GM12878 (cell line): ENCODE results near the gene C20orf202. TPM values are rescaled to one million over a fixed set of nuclear protein-coding genes. Genes with fewer than 3 reads are reported as not detected.

Experiments
- ATAC-seq: fragments of 200-7000 bp; cut with Tn5 transposase; 3 replicates; pipeline ENCODE4 v1.9.1; 2020; ENCODE audit warnings: mild to moderate bottlenecking, moderate library complexity
- BruUV-seq: library from RNA; stranded (reverse); fragments of 400-500 nt; replicated peaks from 2 replicates; lab custom pipeline; 2021; lab: Mats Ljungman, UMichigan
- CTCF ChIA-PET: fragments of 300-600 bp; sonication (Branson Sonifier 250); formaldehyde crosslinking; extraction: SDS; loops from one replicate; lab custom pipeline; 2021; ENCODE audit warnings: inconsistent platforms; lab: Yijun Ruan, JAX
- POLR2A ChIA-PET: fragments of 350-600 bp; formaldehyde crosslinking; extraction: SDS; loops from one replicate; lab custom pipeline; 2021; ENCODE audit warnings: inconsistent platforms; lab: Charles Lee
- RAD21 ChIA-PET: fragments of 300-600 bp; sonication (Branson Sonifier 250); formaldehyde crosslinking; loops from one replicate; lab custom pipeline; 2023; ENCODE audit warnings: antibody characterized with exemption; ENCODE audit not compliant: unreplicated experiment; lab: Charles Lee
- SMC1A ChIA-PET: fragments of 300-600 bp; sonication (Branson Sonifier 250); formaldehyde crosslinking; loops from one replicate; lab custom pipeline; 2023; ENCODE audit not compliant: unreplicated experiment, uncharacterized antibody; lab: Charles Lee
- DNase-seq: peaks from one replicate; pipeline ENCODE4 v3.0.0-alpha.2; 2011; ENCODE audit warnings: low read depth, low spot score
- FAIRE-seq: peaks from 3 replicates; lab custom pipeline; 2011; peaks lifted over from hg19 to GRCh38; lab: Jason Lieb, UNC
- H2AFZ ChIP-seq: 2 replicates; pipeline ENCODE4 v1.6.0; 2011; ENCODE audit warnings: low read depth, low read length, control low read depth; ENCODE audit not compliant: control insufficient read depth
- H3K27ac ChIP-seq: 2 replicates; pipeline ENCODE4 v1.5.1; 2011; ENCODE audit warnings: control low read depth; ENCODE audit not compliant: control insufficient read depth, insufficient read depth
- H3K27me3 ChIP-seq, 2 experiments: replicated peaks in 1 of 2; 2 replicates each; pipeline versions ENCODE4 v1.6.0 to v1.6.1; 2011; ENCODE audit warnings: low read length in 1 of 2; ENCODE audit not compliant: control insufficient read depth in 2 of 2, insufficient read depth in 2 of 2
- H3K36me3 ChIP-seq, 2 experiments: 2 replicates each; pipeline ENCODE4 v1.5.1; 2011; ENCODE audit warnings: low read length in 1 of 2; ENCODE audit not compliant: control insufficient read depth in 2 of 2, insufficient read depth in 2 of 2
- H3K4me1 ChIP-seq: 2 replicates; pipeline ENCODE4 v1.6.1; 2011; ENCODE audit warnings: mild to moderate bottlenecking, low read length, moderate library complexity, mixed read lengths; ENCODE audit not compliant: control insufficient read depth, insufficient read depth
- H3K4me2 ChIP-seq: 2 replicates; pipeline ENCODE4 v1.6.0; 2011; ENCODE audit warnings: control low read depth; ENCODE audit not compliant: control insufficient read depth, insufficient read depth
- H3K4me3 ChIP-seq: fragments of 200-600 bp; sonication (generic); 2 replicates; pipeline ENCODE4 v1.5.1; 2016
- H3K79me2 ChIP-seq: 2 replicates; pipeline ENCODE4 v1.6.0; 2011; ENCODE audit warnings: low read length; ENCODE audit not compliant: control insufficient read depth, insufficient read depth
- H3K9ac ChIP-seq: 2 replicates; pipeline ENCODE4 v1.8.0; 2011; ENCODE audit warnings: low read length, control low read depth, mixed read lengths; ENCODE audit not compliant: control insufficient read depth, insufficient read depth
- H3K9me3 ChIP-seq: replicated peaks from 3 replicates; pipeline ENCODE4 v1.5.1; 2011; ENCODE audit warnings: mild to moderate bottlenecking, low read length; ENCODE audit not compliant: control insufficient read depth, insufficient read depth
- H4K20me1 ChIP-seq: 2 replicates; pipeline ENCODE4 v1.6.0; 2011; ENCODE audit not compliant: control insufficient read depth, insufficient read depth
- EP300 ChIP-seq, 2 experiments: fragments of 150-350 bp in 1 of 2; IDR thresholded peaks; 2 replicates each; pipeline ENCODE4 v1.6.1; 2011 to 2012; ENCODE audit warnings: low read depth in 2 of 2, low read length in 2 of 2, borderline replicate concordance in 1 of 2, improper control_type of control experiment in 1 of 2, inconsistent platforms in 1 of 2; ENCODE audit not compliant: control insufficient read depth in 1 of 2
- NR2F1 ChIP-seq: fragments of 450-650 bp; conservative IDR thresholded peaks from 2 replicates; pipeline ENCODE4 v1.6.1; 2017; ENCODE audit warnings: mild to moderate bottlenecking
- ZBED1 ChIP-seq: IDR thresholded peaks from 2 replicates; pipeline ENCODE4 v1.6.1; 2016; ENCODE audit warnings: borderline replicate concordance
- WGBS: methylation state at CpG from one replicate; pipeline ENCODE4 v1.1.6; 2016; ENCODE audit warnings: low lambda C conversion rate; ENCODE audit not compliant: insufficient replicate concordance, insufficient coverage; ENCODE audit errors: missing lambda C conversion rate; 5-methylcytosine and 5-hydroxymethylcytosine counted together
- in situ Hi-C: fragments of 300-500 bp; cut with MboI; formaldehyde crosslinking; loops from 9 replicates; pipeline ENCODE4 v1.14.3; 2018; ENCODE audit warnings: mixed read lengths
- intact Hi-C: fragments of 100-400 bp; cut with micrococcal nuclease; formaldehyde crosslinking; loops from one replicate; pipeline ENCODE4 v1.14.2; 2022; ENCODE audit not compliant: unreplicated experiment
- polyA plus RNA-seq, 11 experiments: library from polyadenylated mRNA; depleted of rRNA in 4 of 11; unstranded in 6 of 11; stranded (reverse) in 5 of 11; fragments of >200 nt; fragmentation: Nextera tagmentation in 4 of 11; fragmentation: Illumina TruSeq in 1 of 11; extraction: Ambion mirVana in 4 of 11; extraction: Trizol in 1 of 11; gene quantifications; 1 replicate in 1 of 11; 2 replicates in 10 of 11; pipeline versions ENCODE4 v1.2.1 to v1.2.3, GENCODE V29; 2011 to 2016; ENCODE audit warnings: inconsistent platforms in 2 of 11, missing spikeins in 2 of 11, low read depth in 1 of 11
- total RNA-seq, 4 experiments: library from RNA; depleted of rRNA in 3 of 4; stranded (reverse); fragments of >200 nt in 3 of 4; fragmentation: Illumina TruSeq in 1 of 4; extraction: Trizol in 1 of 4; gene quantifications; 2 replicates each; pipeline versions ENCODE4 v1.2.1 to v1.2.3, GENCODE V29; 2013 to 2021
- TF ChIP-seq, protein P1 (sequence below): fragments of 450-650 bp; IDR thresholded peaks from 2 replicates; pipeline ENCODE4 v1.6.1; 2018; ENCODE audit warnings: borderline replicate concordance, mild to moderate bottlenecking; ENCODE audit not compliant: partially characterized antibody
- TF ChIP-seq, protein P2 (sequence below): IDR thresholded peaks from 2 replicates; pipeline ENCODE4 v1.6.1; 2012; ENCODE audit warnings: low read length, inconsistent platforms
- TF ChIP-seq, protein P3 (sequence below), 3 experiments: IDR thresholded peaks in 2 of 3; conservative IDR thresholded peaks in 1 of 3; 2 replicates each; pipeline ENCODE4 v1.5.1; 2011; ENCODE audit warnings: low read depth in 3 of 3, low read length in 3 of 3, mild to moderate bottlenecking in 3 of 3, control low read depth in 2 of 3, moderate library complexity in 2 of 3, inconsistent platforms in 1 of 3, mixed read lengths in 1 of 3; ENCODE audit not compliant: control insufficient read depth in 2 of 3, insufficient read depth in 1 of 3; ENCODE audit errors: extremely low read depth in 1 of 3
- TF ChIP-seq, protein P4 (sequence below): fragments of 450-650 bp; formaldehyde crosslinking; IDR thresholded peaks from 2 replicates; pipeline ENCODE4 v1.4.0; 2022; ENCODE audit warnings: mild to moderate bottlenecking, moderate library complexity

C20orf202 gene
- total and polyA plus RNA-seq, 10 of the 15 experiments (the other 5 are each of a cell fraction or from before 2014, with no cell fraction given) = 0.04 TPM; not detected in 8

DNA sequence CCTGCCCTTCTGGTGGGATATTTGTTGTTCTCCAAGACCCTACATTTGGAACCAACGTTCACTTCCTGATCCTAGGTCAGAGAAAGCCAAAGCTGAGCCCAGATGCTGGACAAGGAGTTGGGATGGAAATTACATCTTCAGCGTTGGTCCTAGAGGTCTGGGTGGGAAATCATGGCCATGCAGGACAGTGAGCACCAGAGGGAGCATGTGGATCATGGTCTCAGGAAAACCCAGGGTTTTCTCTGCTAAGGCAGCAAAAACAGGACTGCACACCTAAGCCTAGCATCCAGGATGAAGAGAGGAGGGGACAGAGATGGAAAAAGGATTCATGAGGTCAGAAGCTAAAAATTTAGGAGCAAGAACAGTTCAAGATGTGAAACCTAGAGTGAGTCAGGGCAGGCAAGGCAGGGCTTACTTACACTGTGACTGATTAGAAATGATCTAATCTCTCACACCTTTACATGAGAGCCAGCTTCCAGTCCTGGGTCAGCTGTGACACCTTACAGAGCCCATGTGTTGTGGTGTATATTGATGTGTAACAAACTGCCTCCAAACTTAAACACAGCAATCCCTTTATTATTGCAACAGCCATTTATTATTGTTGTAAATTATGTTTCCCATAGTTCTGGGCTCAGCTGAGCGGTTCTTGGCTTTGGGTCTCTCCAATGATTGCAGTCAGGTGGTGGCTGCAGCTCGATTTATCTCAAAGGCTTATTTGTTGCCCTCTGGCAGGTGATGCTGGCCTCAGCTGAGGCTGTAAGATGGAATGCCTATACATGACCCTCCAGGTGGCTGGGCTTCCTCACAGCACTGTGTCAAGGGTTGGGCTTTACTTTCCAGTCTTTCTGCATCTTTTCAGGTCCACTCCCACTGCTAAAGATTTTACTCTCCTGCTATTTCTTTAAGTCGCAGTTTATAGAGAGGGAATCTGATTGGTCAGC is 6.5 kb downstream of the C20orf202 start:
- ChIA-PET POLR2A (no interaction called here), SMC1A (interaction anchor here (0.9 kb wide), 1 partner anchor 254 kb away, joined by 3 read pairs; no protein-coding TSS in a partner anchor), CTCF (interaction anchor here (0.6 to 2.0 kb wide), 4 partner anchors 8 to 592 kb away, joined by 3 to 8 read pairs (median 4); no protein-coding TSS in a partner anchor), RAD21 (no interaction called here)
- intact Hi-C loops (no loop called here), in situ Hi-C loops (loop anchor here (5.0 kb wide), 1 partner anchor 392 kb away; no protein-coding TSS in a partner anchor)
- WGBS = 6% methylated on average over 5 of the region's 5 CpGs
- TF ChIP-seq ZBED1 (no peak), EP300 (IDR thresholded peaks at IDR 0.05; ENCODE audit: borderline replicate concordance in 1 of 2, control insufficient read depth in 1 of 2, low read depth in 2 of 2, low read length in 2 of 2) (no peak), NR2F1 (no peak)
- TF ChIP-seq, protein P1, sequence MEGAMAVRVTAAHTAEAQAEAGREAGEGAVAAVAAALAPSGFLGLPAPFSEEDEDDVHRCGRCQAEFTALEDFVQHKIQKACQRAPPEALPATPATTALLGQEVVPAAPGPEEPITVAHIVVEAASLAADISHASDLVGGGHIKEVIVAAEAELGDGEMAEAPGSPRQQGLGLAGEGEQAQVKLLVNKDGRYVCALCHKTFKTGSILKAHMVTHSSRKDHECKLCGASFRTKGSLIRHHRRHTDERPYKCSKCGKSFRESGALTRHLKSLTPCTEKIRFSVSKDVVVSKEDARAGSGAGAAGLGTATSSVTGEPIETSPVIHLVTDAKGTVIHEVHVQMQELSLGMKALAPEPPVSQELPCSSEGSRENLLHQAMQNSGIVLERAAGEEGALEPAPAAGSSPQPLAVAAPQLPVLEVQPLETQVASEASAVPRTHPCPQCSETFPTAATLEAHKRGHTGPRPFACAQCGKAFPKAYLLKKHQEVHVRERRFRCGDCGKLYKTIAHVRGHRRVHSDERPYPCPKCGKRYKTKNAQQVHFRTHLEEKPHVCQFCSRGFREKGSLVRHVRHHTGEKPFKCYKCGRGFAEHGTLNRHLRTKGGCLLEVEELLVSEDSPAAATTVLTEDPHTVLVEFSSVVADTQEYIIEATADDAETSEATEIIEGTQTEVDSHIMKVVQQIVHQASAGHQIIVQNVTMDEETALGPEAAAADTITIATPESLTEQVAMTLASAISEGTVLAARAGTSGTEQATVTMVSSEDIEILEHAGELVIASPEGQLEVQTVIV = no peak
- TF ChIP-seq, protein P2, sequence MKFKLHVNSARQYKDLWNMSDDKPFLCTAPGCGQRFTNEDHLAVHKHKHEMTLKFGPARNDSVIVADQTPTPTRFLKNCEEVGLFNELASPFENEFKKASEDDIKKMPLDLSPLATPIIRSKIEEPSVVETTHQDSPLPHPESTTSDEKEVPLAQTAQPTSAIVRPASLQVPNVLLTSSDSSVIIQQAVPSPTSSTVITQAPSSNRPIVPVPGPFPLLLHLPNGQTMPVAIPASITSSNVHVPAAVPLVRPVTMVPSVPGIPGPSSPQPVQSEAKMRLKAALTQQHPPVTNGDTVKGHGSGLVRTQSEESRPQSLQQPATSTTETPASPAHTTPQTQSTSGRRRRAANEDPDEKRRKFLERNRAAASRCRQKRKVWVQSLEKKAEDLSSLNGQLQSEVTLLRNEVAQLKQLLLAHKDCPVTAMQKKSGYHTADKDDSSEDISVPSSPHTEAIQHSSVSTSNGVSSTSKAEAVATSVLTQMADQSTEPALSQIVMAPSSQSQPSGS = no peak
- TF ChIP-seq, protein P3, sequence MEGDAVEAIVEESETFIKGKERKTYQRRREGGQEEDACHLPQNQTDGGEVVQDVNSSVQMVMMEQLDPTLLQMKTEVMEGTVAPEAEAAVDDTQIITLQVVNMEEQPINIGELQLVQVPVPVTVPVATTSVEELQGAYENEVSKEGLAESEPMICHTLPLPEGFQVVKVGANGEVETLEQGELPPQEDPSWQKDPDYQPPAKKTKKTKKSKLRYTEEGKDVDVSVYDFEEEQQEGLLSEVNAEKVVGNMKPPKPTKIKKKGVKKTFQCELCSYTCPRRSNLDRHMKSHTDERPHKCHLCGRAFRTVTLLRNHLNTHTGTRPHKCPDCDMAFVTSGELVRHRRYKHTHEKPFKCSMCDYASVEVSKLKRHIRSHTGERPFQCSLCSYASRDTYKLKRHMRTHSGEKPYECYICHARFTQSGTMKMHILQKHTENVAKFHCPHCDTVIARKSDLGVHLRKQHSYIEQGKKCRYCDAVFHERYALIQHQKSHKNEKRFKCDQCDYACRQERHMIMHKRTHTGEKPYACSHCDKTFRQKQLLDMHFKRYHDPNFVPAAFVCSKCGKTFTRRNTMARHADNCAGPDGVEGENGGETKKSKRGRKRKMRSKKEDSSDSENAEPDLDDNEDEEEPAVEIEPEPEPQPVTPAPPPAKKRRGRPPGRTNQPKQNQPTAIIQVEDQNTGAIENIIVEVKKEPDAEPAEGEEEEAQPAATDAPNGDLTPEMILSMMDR (IDR thresholded peaks at IDR 0.05 in 2 of 3, conservative IDR thresholded peaks at IDR 0.05 in 1 of 3; ENCODE audit: control insufficient read depth in 2 of 3, extremely low read depth in 1 of 3, insufficient read depth in 1 of 3, low read depth in 3 of 3, low read length in 3 of 3) = peak in 2 of 3 experiments; percentile 4 to 17; a peak in 1 of 6 replicates
- TF ChIP-seq, protein P4, sequence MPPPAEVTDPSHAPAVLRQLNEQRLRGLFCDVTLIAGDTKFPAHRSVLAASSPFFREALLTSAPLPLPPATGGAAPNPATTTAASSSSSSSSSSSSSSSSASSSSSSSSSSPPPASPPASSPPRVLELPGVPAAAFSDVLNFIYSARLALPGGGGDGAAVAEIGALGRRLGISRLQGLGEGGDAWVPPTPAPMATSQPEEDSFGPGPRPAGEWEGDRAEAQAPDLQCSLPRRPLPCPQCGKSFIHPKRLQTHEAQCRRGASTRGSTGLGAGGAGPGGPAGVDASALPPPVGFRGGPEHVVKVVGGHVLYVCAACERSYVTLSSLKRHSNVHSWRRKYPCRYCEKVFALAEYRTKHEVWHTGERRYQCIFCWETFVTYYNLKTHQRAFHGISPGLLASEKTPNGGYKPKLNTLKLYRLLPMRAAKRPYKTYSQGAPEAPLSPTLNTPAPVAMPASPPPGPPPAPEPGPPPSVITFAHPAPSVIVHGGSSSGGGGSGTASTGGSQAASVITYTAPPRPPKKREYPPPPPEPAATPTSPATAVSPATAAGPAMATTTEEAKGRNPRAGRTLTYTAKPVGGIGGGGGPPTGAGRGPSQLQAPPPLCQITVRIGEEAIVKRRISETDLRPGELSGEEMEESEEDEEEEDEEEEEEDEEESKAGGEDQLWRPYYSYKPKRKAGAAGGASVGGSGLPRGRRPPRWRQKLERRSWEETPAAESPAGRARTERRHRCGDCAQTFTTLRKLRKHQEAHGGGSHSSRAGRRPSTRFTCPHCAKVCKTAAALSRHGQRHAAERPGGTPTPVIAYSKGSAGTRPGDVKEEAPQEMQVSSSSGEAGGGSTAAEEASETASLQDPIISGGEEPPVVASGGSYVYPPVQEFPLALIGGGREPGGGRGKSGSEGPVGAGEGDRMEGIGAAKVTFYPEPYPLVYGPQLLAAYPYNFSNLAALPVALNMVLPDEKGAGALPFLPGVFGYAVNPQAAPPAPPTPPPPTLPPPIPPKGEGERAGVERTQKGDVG (CRISPR knock-in tag) = no peak
- H2AFZ ChIP-seq = no peak overlapping the region
- no peaks in the 10 kb centered on the region for H3K4me1 ChIP-seq
- no peaks in the 10 kb centered on the region for H3K36me3 ChIP-seq
- BruUV-seq = no TSS peak
- no peak overlapping the region for H3K9ac ChIP-seq
- ATAC-seq (no peak), DNase-seq (no peak), FAIRE-seq (no peak)
- no peak overlapping the region for H3K27ac ChIP-seq
- no peak overlapping the region for H3K4me3 ChIP-seq
- H4K20me1 ChIP-seq = no peaks in the 10 kb centered on the region
- H3K9me3 ChIP-seq = no peaks in the 10 kb centered on the region
- H3K79me2 ChIP-seq = no peaks in the 10 kb centered on the region
- H3K27me3 ChIP-seq = peaks cover 0 to 4% of the 10 kb centered on the region in 2 experiments; a peak in 2 of 4 replicates
- no peak overlapping the region for H3K4me2 ChIP-seq
